Neuronal stem cell (in vitro differentiated cells): ENCODE measurements around the gene PSD4.

Experiments used
- DNase-seq: peaks from one replicate; pipeline ENCODE4 v3.0.0-alpha.2; 2013; ENCODE audit warnings: low spot score
- H2AFZ ChIP-seq: one replicate; pipeline ENCODE4 v1.6.1; 2013; ENCODE audit warnings: mild to moderate bottlenecking, low read length, inconsistent platforms
- H2AK5ac ChIP-seq: 2 replicates; pipeline ENCODE4 v1.6.1; 2013; ENCODE audit warnings: low read depth, mild to moderate bottlenecking, inconsistent platforms, low read length, moderate library complexity, mixed read lengths
- H2BK120ac ChIP-seq: 2 replicates; pipeline ENCODE4 v1.6.1; 2013; ENCODE audit warnings: low read depth, mild to moderate bottlenecking, inconsistent platforms, low read length, moderate library complexity, mixed read lengths
- H2BK12ac ChIP-seq: one replicate; pipeline ENCODE4 v1.6.1; 2013; ENCODE audit warnings: low read length, inconsistent platforms
- H2BK15ac ChIP-seq: 2 replicates; pipeline ENCODE4 v1.6.1; 2013; ENCODE audit warnings: mild to moderate bottlenecking, low read length, inconsistent platforms, mixed read lengths
- H2BK5ac ChIP-seq: one replicate; pipeline ENCODE4 v1.6.1; 2013; ENCODE audit warnings: inconsistent platforms, mild to moderate bottlenecking, low read length, moderate library complexity
- H3K14ac ChIP-seq: one replicate; pipeline ENCODE4 v1.6.1; 2013; ENCODE audit warnings: low read length, inconsistent platforms
- H3K18ac ChIP-seq: 2 replicates; pipeline ENCODE4 v1.6.1; 2013; ENCODE audit warnings: low read length, inconsistent platforms
- H3K23ac ChIP-seq: 2 replicates; pipeline ENCODE4 v1.6.1; 2013; ENCODE audit warnings: low read depth, mild to moderate bottlenecking, mixed read lengths, low read length, inconsistent platforms; ENCODE audit not compliant: poor library complexity
- H3K27ac ChIP-seq: replicated peaks from 3 replicates; pipeline ENCODE4 v1.5.1; 2013; ENCODE audit warnings: low read length, inconsistent platforms
- H3K27me3 ChIP-seq, 3 experiments: 2 replicates each; pipeline ENCODE4 v1.6.1; 2013; ENCODE audit warnings: low read length in 3 of 3, mild to moderate bottlenecking in 2 of 3, inconsistent platforms in 1 of 3, low read depth in 1 of 3, mixed read lengths in 1 of 3, moderate library complexity in 1 of 3; ENCODE audit not compliant: control insufficient read depth in 3 of 3, insufficient read depth in 3 of 3
- H3K36me3 ChIP-seq, 2 donors: replicated peaks in 1 of 2; 2 replicates each; pipeline ENCODE4 v1.6.1; 2013; ENCODE audit warnings: low read length in 2 of 2; ENCODE audit not compliant: control insufficient read depth in 2 of 2, insufficient read depth in 2 of 2
- H3K4ac ChIP-seq: 2 replicates; pipeline ENCODE4 v1.6.1; 2013; ENCODE audit warnings: inconsistent platforms, mild to moderate bottlenecking, low read length, moderate library complexity
- H3K4me1 ChIP-seq, 2 donors: 1 replicate in 1 of 2; 2 replicates in 1 of 2; pipeline ENCODE4 v1.6.1; 2013; ENCODE audit warnings: low read length in 2 of 2, low read depth in 1 of 2; ENCODE audit not compliant: control insufficient read depth in 2 of 2, insufficient read depth in 1 of 2
- H3K4me2 ChIP-seq: one replicate; pipeline ENCODE4 v1.6.1; 2013; ENCODE audit warnings: mild to moderate bottlenecking, low read length, inconsistent platforms; ENCODE audit not compliant: insufficient read depth, poor library complexity, severe bottlenecking
- H3K4me3 ChIP-seq, 2 donors: 2 replicates each; pipeline ENCODE4 v1.5.1; 2013; ENCODE audit warnings: low read length in 2 of 2, mild to moderate bottlenecking in 2 of 2, inconsistent platforms in 1 of 2, moderate library complexity in 1 of 2
- H3K79me1 ChIP-seq: one replicate; pipeline ENCODE4 v1.6.1; 2013; ENCODE audit warnings: low read depth, mild to moderate bottlenecking, inconsistent platforms, low read length, moderate library complexity
- H3K9ac ChIP-seq: one replicate; pipeline ENCODE4 v1.6.1; 2013; ENCODE audit warnings: mild to moderate bottlenecking, low read depth, low read length, inconsistent platforms; ENCODE audit not compliant: poor library complexity
- H3K9me3 ChIP-seq, 2 donors: replicated peaks in 1 of 2; 2 replicates each; pipeline versions ENCODE3 to v1.6.1; 2013; ENCODE audit warnings: low read length in 2 of 2, mild to moderate bottlenecking in 2 of 2, inconsistent platforms in 1 of 2, low read depth in 1 of 2, mixed read lengths in 1 of 2, moderate library complexity in 1 of 2; ENCODE audit not compliant: control insufficient read depth in 2 of 2, insufficient read depth in 1 of 2
- H4K8ac ChIP-seq: one replicate; pipeline ENCODE4 v1.6.1; 2013; ENCODE audit warnings: low read depth, mild to moderate bottlenecking, inconsistent platforms, low read length, moderate library complexity
- H4K91ac ChIP-seq: one replicate; pipeline ENCODE4 v1.6.1; 2013; ENCODE audit warnings: low read length, low read depth, mild to moderate bottlenecking, inconsistent platforms; ENCODE audit not compliant: poor library complexity
- WGBS, 2 donors: extraction: QIAGEN DNeasy Blood & Tissue Kit; methylation state at CpG; one replicate each; pipeline ENCODE4 v1.1.7; 2013; ENCODE audit warnings: missing lambda C conversion rate in 2 of 2, mixed read lengths in 1 of 2; ENCODE audit not compliant: insufficient read length in 2 of 2, insufficient replicate concordance in 1 of 2; ENCODE audit errors: extremely low coverage in 2 of 2; 5-methylcytosine and 5-hydroxymethylcytosine counted together

PSD4 gene

DNA sequence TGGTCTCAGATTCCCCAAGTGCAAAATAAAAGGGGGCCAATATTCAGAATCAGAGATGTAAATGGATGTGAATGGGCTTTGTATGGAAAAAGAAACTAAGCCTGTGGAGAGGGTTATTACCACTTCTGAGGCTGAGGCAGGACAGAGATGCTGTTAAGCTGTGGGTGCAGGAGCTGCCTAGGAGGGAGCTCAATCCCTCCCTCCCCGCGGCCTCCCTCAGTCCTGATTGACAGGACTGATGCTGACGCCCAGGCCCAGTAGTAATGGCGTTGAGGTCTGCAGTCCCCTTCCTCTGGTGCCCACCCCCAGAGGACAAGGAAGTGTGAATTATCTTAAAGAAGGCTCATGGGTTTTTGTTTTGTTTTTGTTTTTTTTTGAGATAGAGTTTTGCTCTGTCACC is 40.4 kb downstream of the PSD4 start:
- Histone ChIP-seq H2BK5ac (no peak overlapping the region), H4K91ac (no peak overlapping the region), H2AK5ac (no peak overlapping the region), H4K8ac (no peak overlapping the region), H3K27me3 (no peaks in the 10 kb centered on the region), H3K23ac (no peak overlapping the region), H2BK15ac (no peak overlapping the region), H3K27ac (no peak overlapping the region), H3K4me3 (no peak overlapping the region), H3K4me1 (peaks cover 19 to 26% of the 10 kb centered on the region in 2 donors), H3K4me2 (no peak overlapping the region), H3K9ac (no peak overlapping the region), H3K36me3 (no peaks in the 10 kb centered on the region), H2BK120ac (no peak overlapping the region), H2BK12ac (no peak overlapping the region), H3K79me1 (no peaks in the 10 kb centered on the region), H3K4ac (no peak overlapping the region), H3K9me3 (no peaks in the 10 kb centered on the region), H2AFZ (no peak overlapping the region), H3K18ac (no peak overlapping the region), H3K14ac (no peak overlapping the region)
- WGBS, 2 donors: no CpG with 5 or more reads among the region's 4 CpGs
- no peak for DNase-seq

DNA sequence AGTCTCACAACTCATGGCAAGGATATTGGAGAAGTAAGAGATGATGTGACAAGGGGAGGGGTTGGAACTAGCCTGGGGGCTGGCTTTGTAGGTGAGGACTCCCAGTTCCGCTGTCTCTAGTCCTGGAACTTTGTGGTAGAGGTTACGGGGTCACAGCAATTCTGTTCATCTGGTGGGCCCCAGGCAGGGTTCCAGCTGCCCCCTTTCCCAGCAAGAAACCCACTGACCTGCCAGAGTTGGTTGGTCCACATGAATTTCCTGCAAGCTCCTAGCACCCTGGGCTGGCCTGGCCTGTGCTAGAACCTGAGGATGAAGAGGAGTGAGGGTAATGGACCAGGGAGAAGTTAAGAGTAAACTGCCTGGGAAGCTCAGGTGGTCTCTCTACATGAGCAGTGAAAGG is 41.3 kb downstream of the PSD4 start:
- H2BK5ac ChIP-seq: no peak overlapping the region
- H3K4me2 ChIP-seq: no peak overlapping the region
- H3K9ac ChIP-seq: no peak overlapping the region
- DNase-seq: no peak
- no peak overlapping the region for H3K14ac ChIP-seq
- H3K27me3 ChIP-seq: no peaks in the 10 kb centered on the region
- no peak overlapping the region for H3K4ac ChIP-seq
- no peak overlapping the region for H4K91ac ChIP-seq
- H2BK120ac ChIP-seq: peak overlapping the region; percentile 34
- peaks cover 24 to 30% of the 10 kb centered on the region in 2 donors for H3K4me1 ChIP-seq
- H3K4me3 ChIP-seq: no peak overlapping the region
- peak overlapping the region; percentile 1 for H2BK15ac ChIP-seq
- H3K36me3 ChIP-seq: no peaks in the 10 kb centered on the region
- no peaks in the 10 kb centered on the region for H3K79me1 ChIP-seq
- H3K23ac ChIP-seq: no peak overlapping the region
- no peak overlapping the region for H3K27ac ChIP-seq
- no CpG with 5 or more reads among the region's 2 CpGs for WGBS, 2 donors
- no peak overlapping the region for H3K18ac ChIP-seq
- no peak overlapping the region for H2AK5ac ChIP-seq
- H2AFZ ChIP-seq: no peak overlapping the region
- no peak overlapping the region for H2BK12ac ChIP-seq
- H3K9me3 ChIP-seq: no peaks in the 10 kb centered on the region
- no peak overlapping the region for H4K8ac ChIP-seq

- no peak overlapping the region for H2AFZ ChIP-seq
- H3K4me3 ChIP-seq: no peak overlapping the region
- no peak overlapping the region for H2BK12ac ChIP-seq
- no peak overlapping the region for H2AK5ac ChIP-seq
- no peak overlapping the region for H3K14ac ChIP-seq
- no peak overlapping the region for H3K9ac ChIP-seq
- H3K27me3 ChIP-seq: no peaks in the 10 kb centered on the region
- H3K4me2 ChIP-seq: no peak overlapping the region
- H2BK15ac ChIP-seq: peak overlapping the region; percentile 11
- no peak overlapping the region for H4K8ac ChIP-seq
- H3K79me1 ChIP-seq: no peaks in the 10 kb centered on the region
- no peaks in the 10 kb centered on the region for H3K36me3 ChIP-seq
- H3K27ac ChIP-seq: no peak overlapping the region
- no peak for DNase-seq
- H3K18ac ChIP-seq: no peak overlapping the region
- H4K91ac ChIP-seq: no peak overlapping the region
- peak overlapping the region; percentile 17 for H2BK120ac ChIP-seq
- no peak overlapping the region for H2BK5ac ChIP-seq
- H3K4ac ChIP-seq: no peak overlapping the region
- H3K23ac ChIP-seq: peak overlapping the region; percentile 65
- peaks cover 22 to 32% of the 10 kb centered on the region in 2 donors for H3K4me1 ChIP-seq
- H3K9me3 ChIP-seq: no peaks in the 10 kb centered on the region
- WGBS, 2 donors: no CpG with 5 or more reads among the region's 2 CpGs
Observed at GRCh38 chr2:113216321-113216720, 42.5 kb downstream of the PSD4 start.

DNA sequence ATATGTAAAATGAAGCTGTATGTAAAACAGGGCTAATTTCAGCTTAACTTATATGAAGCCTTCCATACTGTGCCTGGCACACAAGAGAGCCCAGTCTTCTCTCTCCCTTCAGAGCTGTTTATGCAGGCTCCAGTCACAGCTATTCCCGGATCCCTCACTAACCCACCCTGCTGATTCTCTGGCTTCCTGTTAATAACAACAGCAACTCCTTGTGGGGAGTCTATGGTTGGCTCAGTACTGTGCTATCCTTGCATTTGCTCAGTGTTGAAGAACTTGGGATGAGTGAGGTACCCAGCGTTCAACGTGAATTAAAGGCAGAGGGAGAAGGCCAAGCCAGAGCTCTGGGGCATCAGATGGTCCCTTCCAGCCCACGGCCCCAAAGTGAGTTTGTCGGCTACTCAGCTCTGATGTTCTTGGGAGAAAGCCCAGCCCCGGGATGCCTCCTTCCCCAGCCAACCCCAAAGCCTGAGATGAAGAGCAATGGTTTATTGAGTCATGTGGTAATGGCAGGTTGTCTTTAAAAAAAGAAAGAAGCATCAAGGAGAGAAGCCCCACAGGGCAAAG is 43.2 kb downstream of the PSD4 start:
- Histone ChIP-seq H2BK15ac (no peak overlapping the region), H4K8ac (no peak overlapping the region), H3K27ac (no peak overlapping the region), H3K23ac (no peak overlapping the region), H4K91ac (no peak overlapping the region), H2BK5ac (no peak overlapping the region), H3K36me3 (no peaks in the 10 kb centered on the region), H3K4me3 (no peak overlapping the region), H2AFZ (no peak overlapping the region), H3K9ac (no peak overlapping the region), H2BK12ac (no peak overlapping the region), H3K9me3 (no peaks in the 10 kb centered on the region), H3K18ac (no peak overlapping the region), H3K79me1 (no peaks in the 10 kb centered on the region), H2BK120ac (no peak overlapping the region), H2AK5ac (no peak overlapping the region), H3K14ac (no peak overlapping the region), H3K4me2 (no peak overlapping the region), H3K4ac (no peak overlapping the region), H3K27me3 (no peaks in the 10 kb centered on the region), H3K4me1 (peaks cover 21 to 30% of the 10 kb centered on the region in 2 donors)
- DNase-seq: no peak
- no CpG with 5 or more reads among the region's 6 CpGs for WGBS, 2 donors
